GM21737 (cell line): Measurements from ENCODE around the gene SYNJ2BP.

Experiments used
- ATAC-seq: cut with Tn5 transposase; IDR thresholded peaks from one replicate; pipeline ENCODE4 v1.9.1; 2021; ENCODE audit warnings: mild to moderate bottlenecking, moderate library complexity; ENCODE audit not compliant: unreplicated experiment

The SYNJ2BP gene

GRCh38 chr14:70392676-70393075 lies 24.2 kb downstream of the SYNJ2BP start:
- ATAC-seq = no peak

DNA sequence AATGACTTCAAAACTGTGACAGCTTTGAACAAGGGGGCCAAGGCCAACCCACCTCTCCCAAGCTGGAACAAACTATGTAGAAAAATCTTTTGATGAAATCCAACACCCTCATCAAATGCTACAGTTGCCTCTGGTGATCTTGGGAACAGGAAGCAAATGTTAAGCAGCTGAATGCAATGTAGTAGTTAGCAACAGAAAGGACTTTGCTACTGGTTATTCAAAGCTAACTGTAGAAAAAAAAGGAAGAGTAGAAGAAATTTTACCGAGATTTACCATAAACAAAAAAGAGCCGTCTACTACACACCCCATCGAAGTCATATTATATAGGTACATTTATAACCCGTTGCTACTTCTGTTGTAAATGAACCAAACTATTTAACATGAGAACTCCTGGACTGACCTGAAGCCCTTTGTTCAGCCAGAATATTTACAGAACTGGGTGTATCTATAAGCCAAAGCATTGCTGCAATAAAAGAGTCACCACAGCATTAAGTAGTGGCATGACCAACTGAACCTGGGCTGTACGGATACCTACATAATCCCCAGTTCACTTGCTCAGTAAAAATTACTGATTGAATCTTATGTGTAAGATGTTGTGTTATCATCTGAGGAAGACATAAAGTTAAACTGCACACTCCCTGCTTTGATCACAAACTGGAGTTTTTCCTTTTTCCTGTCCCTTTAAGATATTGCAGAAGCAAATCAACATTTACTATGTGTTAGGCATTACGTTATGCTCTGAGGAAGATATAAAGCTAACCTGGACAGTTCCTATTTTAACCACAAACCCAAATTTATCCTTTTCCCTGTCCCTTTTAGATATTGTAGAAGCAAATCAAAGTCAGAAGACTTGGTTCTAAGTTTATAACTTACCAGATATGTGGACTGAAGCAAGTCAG lies 25.1 kb downstream of the SYNJ2BP start:
- no peak for ATAC-seq

DNA sequence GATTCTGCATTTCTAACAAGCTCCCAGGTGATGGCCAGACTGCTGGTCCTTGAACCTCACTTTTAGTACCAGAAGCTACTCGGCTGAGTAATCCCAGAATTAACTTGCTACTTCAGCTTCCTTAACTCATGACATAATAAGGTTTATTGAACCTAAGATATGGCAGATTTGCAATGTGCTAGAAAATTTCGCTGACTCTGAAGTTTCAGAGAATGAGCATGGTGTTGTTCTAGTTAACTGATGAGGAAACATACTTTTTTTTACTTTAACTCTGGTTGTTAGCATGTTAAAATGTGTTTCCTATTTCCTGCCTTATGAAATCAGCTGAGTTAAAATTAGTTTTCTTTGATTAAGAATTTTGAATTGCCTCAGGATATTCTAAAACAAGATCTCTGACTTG lies 34.4 kb downstream of the SYNJ2BP start:
- no peak for ATAC-seq

GRCh38 chr14:70380824-70381223 lies 36.1 kb downstream of the SYNJ2BP start:
- no peak for ATAC-seq

- ATAC-seq = no peak
Observed at GRCh38 chr14:70378696-70379095, 38.2 kb downstream of the SYNJ2BP start.
